Hematopoietic multipotent progenitor cell treated with erythropoietin and hydrocortisone succinate and interleukin-3 and kit ligand, for 17 days (in vitro differentiated cells): Measurements from ENCODE around the gene PGA4.
"Not testable (repeated sequence)": the region's sequence is repeated elsewhere in the genome, so short reads cannot be mapped to it uniquely, and the experiment has no call there.

ENCODE experiments used
- DNase-seq: peaks from one replicate; pipeline ENCODE4 v3.0.0-alpha.2; 2015; ENCODE audit warnings: low spot score

PGA4 gene

DNA sequence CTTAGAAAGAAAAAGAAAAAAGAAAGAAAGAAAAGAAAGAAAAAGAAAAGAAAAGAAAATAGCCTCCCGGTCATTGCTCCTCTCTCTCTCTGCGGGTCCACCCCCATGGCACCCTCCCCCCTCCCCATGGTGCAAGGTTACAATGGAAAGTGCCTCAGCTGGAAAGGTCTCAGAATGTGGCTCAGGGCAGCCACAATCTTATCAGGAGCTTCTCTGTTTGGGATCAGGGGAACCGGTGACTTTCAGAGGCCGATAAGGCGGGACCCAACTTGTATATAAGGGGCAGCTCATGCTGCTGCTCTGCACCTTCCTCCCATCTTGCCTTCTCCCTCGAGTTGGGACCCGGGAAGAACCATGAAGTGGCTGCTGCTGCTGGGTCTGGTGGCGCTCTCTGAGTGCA lies at the start of gene PGA4:
Gene PGA4, plus strand, starts transcription at position 301 of the 400 bp plus-strand sequence. Its CDS starts 54 bp downstream, at position 355.
- DNase-seq: not testable (repeated sequence)

DNA sequence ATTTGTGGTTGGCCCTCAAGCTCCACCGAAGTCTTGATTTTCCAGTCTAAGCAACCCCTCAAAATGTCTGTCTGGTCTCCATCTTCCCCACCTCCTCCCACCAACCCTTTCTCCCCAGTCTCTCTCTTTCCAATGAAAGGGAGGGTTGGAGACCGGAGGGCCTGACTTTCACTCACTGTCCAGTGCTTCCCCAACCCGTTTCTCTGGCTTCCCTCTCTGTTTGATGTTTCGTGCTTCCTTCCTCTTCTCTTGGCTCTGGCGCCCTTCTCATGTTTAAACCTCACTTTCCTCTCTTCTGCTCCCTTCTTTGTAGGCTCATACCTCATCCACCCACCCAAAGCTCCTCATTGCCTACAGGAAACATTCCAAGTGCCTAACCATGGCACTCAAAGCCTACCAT lies 49.8 kb upstream of the PGA4 start:
- no peak for DNase-seq

DNA sequence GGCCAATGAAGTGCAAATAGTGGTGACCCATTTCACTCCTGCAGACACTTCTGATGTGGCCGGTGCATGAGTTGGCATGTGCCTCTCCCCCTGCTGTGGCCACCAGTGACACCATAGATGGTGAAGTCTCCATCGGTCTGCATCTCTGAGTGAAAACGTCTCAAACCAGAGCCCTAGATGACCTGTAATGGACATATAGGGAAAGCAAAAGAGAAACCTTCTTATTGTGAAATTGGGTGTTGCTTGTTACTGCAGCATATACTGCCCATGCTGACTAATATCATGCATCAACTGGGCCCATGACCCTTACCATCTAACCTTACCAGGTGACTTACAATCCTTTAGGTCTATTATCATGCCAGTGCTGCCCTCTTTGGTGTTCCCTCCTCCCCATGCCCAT lies 49.3 kb upstream of the PGA4 start:
- DNase-seq: no peak

DNA sequence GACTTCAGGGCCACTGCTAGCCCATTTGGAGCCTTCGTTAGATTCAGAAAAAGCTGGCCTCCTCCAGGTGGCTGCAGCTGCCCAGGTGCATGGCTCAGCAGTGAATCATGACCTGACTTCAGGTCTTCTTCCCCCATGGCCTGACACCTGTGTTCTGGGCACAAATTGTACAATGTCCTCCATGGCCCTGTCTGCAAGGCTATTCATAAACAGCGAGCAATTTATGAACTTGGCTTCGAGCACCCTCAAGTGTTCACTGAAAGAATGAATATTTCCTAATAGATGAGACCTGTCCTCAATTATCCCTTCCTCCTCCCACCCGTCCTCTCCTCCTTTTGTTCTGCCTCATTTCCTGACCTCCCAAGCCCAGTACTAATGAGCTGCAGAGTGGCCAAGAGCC lies 48.7 kb upstream of the PGA4 start:
- DNase-seq: no peak

DNA sequence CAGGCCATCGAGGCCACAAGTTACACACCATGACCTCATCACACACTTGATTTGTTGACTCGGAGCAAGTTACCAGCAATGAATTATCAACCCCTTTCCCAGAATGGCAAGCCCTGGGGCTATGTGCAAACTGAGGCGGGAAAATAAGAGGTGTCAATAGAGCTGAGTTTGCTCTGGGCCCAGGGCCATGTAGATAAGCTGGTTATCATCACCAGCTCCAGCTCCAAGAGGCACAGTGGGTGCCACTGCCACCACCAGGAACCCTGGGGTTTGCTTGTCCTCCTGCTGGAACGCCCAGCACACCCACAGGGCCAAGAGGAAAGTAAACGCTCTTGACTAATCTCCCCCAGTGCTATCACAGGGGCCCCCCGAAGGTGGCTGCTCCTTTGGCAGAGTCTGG lies 47.9 kb upstream of the PGA4 start:
- peak; percentile 28 for DNase-seq

DNA sequence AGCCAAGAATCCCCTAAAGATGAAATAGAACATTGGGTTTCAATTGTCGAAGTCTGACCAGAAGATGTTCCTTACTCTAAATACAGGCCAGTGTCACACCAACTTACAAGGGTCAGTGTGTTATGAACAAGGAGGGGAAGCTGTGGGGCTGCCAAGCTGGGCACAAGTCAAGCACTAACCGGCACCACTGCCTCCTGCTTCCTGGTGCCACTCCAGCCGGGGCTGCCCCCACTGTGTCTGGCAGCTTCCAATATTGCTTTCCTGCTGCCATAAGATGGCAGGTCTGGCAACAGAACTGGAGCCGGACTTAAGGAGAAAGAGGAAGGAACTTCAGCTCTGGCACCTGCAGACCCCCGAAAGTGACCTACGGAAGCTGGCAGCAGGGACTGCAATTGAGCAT lies 47.2 kb upstream of the PGA4 start:
- no peak for DNase-seq

DNA sequence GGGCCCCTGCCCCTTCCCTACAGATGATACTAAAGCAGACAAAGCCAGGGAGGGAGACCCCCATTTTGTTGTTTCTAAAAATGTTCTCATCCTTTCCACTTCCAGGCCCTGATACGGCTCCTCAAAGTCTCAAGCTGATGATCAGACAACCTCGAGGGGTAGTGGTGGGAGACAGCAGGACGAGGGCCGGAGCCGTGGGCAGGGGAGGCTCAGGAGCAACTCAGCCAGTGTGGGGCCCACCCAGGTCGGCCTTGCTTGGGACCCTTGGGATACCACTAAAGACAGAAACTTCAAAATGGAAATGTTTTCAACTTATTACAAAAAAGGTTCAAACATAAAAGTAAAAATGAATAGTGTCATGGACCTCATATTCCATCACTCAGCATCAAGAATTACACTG lies 45.7 kb upstream of the PGA4 start:
- DNase-seq: no peak

DNA sequence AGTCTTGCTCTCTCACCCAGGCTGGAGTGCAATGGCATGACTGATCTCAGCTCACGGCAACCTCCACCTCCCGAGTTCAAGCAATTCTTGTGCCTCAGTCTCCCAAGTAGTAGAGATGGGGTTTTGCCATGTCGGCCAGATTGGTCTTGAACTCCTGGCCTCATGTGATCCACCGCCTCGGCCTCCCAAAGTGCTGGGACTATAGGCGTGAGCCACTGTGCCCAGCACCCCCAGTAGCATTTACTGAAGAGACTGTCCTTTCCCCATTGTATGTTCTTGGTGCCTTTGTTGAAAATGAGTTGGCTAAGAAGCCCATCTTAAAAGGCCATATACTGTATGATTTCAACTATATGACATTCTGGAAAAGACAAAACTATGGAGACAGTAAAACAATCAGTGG lies 41.9 kb upstream of the PGA4 start:
- not testable (repeated sequence) for DNase-seq

DNA sequence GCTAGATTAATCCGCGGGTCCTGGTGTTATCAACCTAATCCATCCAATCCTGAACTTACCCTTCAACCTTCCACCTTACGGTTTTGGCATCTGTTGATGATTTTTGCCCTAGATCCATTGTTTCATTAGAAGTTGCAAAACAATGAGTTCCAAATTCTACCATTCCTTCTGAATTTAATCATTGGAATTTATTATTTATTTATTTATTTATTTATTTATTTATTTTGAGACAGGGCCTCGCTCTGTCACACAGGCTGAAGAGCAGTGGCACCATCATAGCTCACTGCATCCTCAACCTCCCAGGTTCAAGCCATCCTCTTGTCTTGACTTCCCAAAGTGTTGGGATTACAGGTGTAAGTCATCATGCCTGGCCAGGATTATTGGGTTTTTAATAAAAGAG lies 40.7 kb upstream of the PGA4 start:
- no peak for DNase-seq

DNA sequence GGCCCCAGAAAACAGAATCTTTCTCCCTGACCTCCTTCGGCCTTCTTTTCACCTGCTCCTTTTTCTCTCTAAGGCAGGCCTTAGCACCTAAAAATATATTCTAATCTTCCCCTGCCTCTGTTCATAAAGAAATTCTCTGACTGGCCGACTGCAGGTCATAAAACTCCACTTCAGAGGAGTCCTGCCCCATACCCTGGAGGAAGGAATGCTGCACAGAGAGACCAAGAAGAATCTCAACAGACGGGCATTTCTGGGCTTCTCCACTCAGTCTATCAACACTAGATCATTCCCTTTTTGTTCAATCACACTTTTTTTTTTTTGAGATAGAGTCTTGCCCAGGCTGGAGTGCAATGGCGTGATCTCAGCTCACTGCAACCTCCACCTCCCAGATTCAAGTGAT lies 38.5 kb upstream of the PGA4 start:
- DNase-seq: no peak

DNA sequence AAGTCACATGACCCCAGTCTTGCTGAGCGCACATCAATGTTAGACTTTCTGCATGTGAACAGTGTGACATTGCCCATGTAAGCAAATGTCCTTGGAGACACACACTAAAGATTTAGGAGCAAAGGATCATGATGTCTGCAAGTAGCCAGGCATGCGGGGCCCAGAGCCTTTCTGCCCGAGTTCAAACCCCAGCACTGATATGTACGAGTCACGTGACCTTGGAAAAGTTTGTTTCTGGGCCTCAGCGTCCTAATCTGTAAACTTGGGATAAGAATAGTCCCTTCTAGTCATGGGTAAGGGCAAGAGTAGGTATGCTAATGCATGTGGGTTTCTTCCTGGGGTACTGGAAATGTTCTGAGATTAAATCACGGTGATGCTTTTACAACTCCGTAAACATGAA lies 35.6 kb upstream of the PGA4 start:
- no peak for DNase-seq

DNA sequence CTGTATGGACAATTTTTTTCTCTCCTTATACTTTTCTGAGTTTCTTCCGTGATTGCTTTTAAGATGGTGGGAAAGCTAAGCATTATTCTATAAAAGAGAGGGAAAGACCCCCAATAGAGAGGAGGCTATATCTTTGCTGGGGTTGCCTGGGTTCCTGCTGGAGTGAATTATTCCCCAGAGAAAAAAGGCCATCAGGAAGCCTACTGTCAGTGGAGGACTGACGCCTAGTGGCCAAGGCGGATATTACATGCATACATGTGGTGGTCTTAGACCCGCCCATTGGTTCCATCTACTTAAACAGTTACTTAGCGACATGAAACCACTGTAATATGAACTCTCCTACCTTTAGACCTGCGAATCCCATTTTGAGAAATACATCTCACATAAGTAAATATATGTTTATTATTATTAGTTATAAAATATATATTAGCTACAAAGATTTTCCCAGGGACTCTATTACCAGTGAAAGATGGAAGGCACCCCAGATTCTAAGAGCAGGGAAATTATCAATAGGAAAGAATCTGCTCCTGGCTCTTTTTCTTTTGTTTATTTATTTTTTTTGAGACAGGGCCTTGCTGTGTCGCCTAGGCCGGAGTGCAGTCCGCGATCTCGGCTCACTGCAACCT lies 34.5 kb upstream of the PGA4 start:
- peak; percentile 80 for DNase-seq

DNA sequence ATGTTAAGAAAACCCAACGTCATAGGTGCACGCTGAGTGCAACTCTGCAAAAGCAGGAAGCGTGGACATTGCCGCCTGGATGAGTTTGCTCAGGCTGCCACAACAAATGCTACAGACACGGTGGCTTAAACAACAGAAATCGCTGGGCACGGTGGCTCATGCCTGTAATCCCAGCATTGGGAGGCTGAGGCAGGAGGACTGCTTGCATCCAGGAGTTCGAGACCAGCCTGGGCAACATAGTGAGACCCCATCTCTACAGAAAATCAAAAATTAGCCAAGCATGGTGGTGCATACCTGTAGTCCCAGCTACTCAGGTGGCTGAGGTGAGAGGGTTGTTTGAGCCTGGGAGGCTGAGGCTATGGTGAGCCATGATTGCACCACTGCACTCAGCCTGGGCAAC lies 32.2 kb upstream of the PGA4 start:
- DNase-seq: no peak

DNA sequence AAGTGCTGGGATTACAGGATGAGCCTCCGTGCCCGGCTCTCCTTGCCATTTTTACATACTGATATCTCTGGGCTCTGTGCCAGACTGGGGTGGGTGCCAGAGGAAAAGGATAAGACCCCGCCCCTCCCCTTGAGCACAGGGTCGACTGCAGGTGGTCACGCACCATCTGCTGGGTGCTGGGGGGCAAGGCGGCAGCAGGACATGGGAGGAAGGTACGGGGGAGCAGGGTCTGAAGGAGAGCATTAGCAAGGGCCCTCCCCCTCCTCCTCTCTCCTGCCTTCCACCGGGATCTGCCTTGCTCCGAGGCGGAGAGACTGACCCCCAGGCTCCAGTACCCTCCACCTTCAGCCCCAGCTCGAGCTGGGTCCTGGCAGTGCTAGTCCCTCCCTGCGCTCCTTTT lies 28.6 kb upstream of the PGA4 start:
- DNase-seq: no peak

DNA sequence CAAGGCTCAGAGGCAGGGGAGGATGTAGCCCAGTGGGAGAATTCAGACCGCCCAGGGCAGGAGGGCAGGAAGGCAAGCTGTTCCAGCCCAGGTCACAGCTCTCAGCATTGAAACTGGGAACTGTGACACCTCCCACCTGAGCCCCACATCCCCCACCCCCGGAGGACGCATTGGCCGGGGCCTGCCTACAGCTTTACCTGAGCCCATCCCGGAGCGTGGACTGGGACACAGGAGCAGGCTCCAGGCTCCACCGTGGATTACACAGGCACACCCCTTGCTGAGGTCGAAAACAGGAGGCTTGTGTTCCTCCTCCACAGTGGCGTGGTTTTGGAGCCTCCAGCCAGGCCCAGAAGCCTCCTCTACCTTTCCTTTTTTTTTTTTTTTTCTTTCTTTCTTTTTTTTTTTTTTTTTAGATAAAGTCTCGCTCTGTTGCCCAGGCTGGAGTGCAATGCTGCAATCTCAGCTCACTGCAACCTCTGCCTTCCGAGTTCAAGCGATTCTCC lies 27.9 kb upstream of the PGA4 start:
- DNase-seq: no peak

DNA sequence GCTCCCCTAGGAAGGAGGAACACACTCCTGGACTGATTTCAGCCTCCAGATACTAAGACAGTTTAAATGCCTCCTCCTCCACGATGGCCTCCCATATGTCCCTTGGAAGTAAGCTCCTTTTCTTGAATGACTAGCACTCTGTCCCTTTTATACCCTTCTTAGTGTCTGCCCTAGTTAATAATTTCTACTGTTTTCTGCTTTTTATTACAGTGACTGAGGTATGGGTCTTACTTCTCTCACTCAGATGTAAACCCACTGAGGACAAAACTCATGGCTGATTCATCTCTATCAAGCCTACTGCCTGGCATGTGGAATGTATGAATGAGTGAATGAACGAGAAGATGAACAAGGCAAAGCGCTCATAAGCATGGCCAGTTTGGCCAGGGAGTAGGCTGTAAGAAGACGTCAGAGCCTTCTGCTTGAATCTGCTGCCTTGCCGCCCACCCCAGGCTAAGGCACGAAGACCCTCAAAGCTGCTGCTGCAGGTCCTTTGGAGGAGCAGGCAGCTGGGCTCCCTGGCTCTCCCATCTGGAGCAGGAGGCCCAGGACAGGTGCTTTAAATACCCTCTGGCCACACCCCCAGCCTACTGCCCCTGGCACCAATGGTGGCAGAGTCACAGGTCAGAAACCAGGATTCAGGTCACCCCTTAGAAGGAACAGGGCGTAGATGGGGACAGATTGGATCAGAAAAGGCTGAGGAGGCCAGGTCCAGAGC lies 27.0 kb upstream of the PGA4 start:
- DNase-seq: no peak

DNA sequence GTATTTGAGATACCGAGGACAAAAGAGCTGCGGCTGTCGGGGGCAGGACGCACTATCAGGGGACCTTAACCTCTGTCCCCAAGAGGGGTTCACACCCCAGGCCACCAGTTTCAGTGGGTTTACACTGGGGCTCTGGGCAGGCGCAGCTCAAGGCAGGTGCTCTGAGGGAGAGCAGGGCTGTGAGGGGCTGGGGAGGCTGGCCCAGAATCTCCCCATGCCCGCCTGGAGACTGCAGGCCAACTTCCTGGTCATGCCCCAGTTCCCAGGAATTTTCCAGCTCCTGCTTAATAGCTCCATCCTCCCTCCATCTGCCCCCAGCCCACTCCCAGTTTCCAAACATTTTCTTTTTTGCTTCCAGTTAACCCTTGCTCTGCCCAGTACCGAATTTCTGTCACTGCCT lies 26.4 kb upstream of the PGA4 start:
- no peak for DNase-seq

DNA sequence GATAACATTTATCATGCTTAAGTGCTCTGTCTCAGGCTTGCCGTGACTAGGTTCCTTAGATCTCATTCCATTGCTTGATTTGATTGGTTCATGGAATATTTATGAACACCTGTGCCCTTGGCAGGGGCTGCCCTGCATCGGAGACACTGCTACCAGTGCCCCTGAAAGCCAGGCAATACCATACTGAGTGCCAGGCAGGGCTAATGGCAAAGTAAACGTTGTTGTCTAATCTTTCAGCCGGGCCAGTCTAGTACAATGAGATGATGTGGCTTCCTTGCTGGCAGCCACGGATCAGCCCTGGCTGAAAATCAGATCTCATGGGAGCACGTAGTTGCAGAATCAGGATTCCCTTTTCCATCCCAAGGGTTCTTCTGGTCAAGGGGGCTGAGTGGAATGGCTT lies 23.8 kb upstream of the PGA4 start:
- no peak for DNase-seq

DNA sequence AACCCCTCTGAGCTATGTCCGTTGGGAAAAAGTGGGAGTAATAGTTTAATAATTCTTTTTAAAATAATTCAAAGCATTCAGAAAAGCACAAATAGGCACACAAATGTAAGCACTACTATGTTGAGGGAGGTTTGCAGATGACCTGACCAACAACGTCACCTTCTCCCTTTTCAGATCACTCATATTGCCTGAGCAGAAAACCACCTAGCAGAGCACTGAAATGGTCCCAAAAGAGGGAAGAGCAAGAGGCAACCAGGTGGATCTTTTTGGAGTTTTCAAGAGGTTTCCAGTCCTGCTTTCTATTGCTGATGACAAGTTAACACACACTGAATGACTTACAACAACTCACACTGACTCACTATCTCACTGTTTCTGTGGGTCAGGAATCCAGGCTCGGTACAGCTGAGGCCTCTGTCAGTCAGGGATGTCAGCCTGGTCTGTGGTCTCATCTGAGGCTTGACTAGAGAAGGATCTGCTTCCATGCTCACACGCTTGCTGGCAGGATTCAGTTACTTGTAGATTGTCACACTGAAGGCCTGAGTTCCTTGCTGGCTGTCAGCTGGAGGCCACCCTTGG lies 23.1 kb upstream of the PGA4 start:
- DNase-seq: no peak

DNA sequence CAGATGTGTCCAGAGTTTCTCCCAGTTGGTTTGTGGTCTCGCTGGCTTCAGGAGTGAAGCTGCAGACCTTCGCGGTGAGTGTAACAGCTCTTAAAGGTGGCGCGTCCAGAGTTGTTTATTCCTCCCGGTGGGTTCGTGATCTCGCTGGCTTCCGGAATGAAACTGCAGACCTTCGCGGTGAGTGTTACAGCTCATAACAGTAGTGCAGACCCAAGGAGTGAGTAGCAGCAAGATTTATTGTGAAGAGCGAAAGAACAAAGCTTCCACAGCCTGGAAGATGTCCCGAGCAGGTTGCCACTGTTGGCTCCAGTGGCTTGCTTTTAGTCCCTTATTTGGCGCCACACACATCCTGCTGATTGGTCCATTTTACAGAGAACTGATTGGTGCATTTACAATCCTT lies 20.7 kb upstream of the PGA4 start:
- DNase-seq: no peak

DNA sequence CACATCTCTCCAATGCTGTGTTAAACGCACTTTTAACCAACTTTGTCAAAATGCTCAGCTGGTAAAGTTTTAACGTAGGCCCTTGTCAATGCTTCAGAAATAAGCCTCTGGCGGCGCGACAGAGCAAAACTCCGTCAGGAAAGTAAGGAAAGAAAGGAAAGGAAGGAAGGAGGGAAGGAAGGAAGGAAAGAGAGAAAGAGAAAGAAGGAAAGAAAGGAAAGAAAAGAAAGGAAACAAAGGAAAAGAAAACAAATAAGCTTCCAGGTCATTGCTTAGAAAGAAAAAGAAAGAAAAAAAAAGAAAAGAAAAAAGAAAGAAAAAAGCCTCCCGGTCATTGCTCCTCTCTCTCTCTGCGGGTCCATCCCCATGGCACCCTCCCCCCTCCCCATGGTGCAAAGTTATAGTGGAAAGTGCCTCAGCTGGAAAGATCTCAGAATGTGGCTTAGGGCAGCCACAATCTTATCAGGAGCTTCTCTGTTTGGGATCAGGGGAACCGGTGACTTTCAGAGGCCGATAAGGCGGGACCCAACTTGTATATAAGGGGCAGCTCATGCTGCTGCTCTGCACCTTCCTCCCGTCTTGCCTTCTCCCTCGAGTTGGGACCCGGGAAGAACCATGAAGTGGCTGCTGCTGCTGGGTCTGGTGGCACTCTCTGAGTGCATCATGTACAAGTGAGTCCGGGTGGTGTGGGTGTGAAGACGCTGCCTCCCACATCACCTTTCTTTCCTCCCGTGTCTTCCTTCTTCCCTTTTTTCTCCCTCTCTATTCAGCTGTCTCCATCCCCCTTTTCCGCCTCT lies 19.0 kb upstream of the PGA4 start, which contains the start of gene PGA3:
Gene PGA3, plus strand, starts transcription at position 566 of the 797 bp plus-strand sequence. Its CDS starts 50 bp downstream, at position 616.
- DNase-seq: not testable (repeated sequence)

DNA sequence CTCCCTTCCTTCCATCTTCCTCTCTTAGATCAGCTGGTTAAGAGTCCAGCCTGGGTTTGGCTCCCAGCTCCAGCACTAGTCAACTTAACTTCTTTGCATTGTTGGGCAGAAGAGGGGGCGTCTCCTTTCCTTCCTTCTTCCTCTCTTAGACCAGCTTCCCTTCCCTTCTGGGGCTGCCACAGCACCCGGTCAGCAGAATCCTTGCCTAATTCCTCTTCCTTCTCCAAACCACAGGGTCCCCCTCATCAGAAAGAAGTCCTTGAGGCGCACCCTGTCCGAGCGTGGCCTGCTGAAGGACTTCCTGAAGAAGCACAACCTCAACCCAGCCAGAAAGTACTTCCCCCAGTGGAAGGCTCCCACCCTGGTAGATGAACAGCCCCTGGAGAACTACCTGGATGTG lies 18.3 kb upstream of the PGA4 start:
- DNase-seq: not testable (repeated sequence)
